ENCODE results near the gene PIP4K2A.
A peak's percentile ranks its signal among the peaks of the same experiment; 100 is the strongest.
"Not testable (repeated sequence)": the region's sequence is repeated elsewhere in the genome, so short reads cannot be mapped to it uniquely, and the experiment has no call there.

The PIP4K2A gene

GRCh38 chr10:22544325-22545068, 169.9 kb downstream of the PIP4K2A start:
- DNase-seq: no peak

- no peak for DNase-seq
Observed at GRCh38 chr10:22542773-22543172, 171.6 kb downstream of the PIP4K2A start.

- no peak for DNase-seq
Observed at GRCh38 chr10:22541900-22542299, 172.5 kb downstream of the PIP4K2A start.

- peak; percentile 14 for DNase-seq
Observed at GRCh38 chr10:22539579-22540298, 174.6 kb downstream of the PIP4K2A start.

- DNase-seq: no peak
Observed at GRCh38 chr10:22537810-22538209, 176.6 kb downstream of the PIP4K2A start.

- no peak for DNase-seq
Observed at GRCh38 chr10:22536620-22537019, 177.8 kb downstream of the PIP4K2A start.

GRCh38 chr10:22534849-22535604, 179.4 kb downstream of the PIP4K2A start:
- no peak for DNase-seq

- no peak for DNase-seq
Observed at GRCh38 chr10:22531441-22531840, 182.9 kb downstream of the PIP4K2A start.

- DNase-seq: no peak
Observed at GRCh38 chr10:22531008-22531407, 183.4 kb downstream of the PIP4K2A start.

GRCh38 chr10:22527520-22527919, 186.9 kb downstream of the PIP4K2A start:
- DNase-seq: no peak

GRCh38 chr10:22524333-22524732, 190.0 kb downstream of the PIP4K2A start:
- DNase-seq: not testable (repeated sequence)

- not testable (repeated sequence) for DNase-seq
Observed at GRCh38 chr10:22520645-22521044, 193.7 kb downstream of the PIP4K2A start.

- no peak for DNase-seq
Observed at GRCh38 chr10:22518167-22518724, 196.1 kb downstream of the PIP4K2A start.

- DNase-seq: no peak
Observed at GRCh38 chr10:22515009-22515408, 199.4 kb downstream of the PIP4K2A start.

- DNase-seq: not testable (repeated sequence)
Observed at GRCh38 chr10:22514414-22514758, 200.0 kb downstream of the PIP4K2A start.

- peak; percentile 4 for DNase-seq
Observed at GRCh38 chr10:22513483-22514413, 200.6 kb downstream of the PIP4K2A start.

GRCh38 chr10:22512015-22512414, 202.4 kb downstream of the PIP4K2A start:
- DNase-seq: not testable (repeated sequence)

- not testable (repeated sequence) for DNase-seq
Observed at GRCh38 chr10:22508214-22508613, 206.2 kb downstream of the PIP4K2A start.

- no peak for DNase-seq
Observed at GRCh38 chr10:22505911-22506685, 208.3 kb downstream of the PIP4K2A start.

- DNase-seq: no peak
Observed at GRCh38 chr10:22504766-22505165, 209.6 kb downstream of the PIP4K2A start.
